Measurements from ENCODE around the gene THY1.

THY1 gene

GRCh38 chr11:119368121-119369034 lies 54.6 kb downstream of the THY1 start:
- no peak for DNase-seq

GRCh38 chr11:119367661-119368120 lies 55.3 kb downstream of the THY1 start:
- DNase-seq: no peak
